HG02678 (cell line): ENCODE data around the gene IL6ST.
"Not testable (repeated sequence)": the region's sequence is repeated elsewhere in the genome, so short reads cannot be mapped to it uniquely, and the experiment has no call there.

Source experiments
- ATAC-seq: cut with Tn5 transposase; IDR thresholded peaks from one replicate; pipeline ENCODE4 v1.9.1; 2021; ENCODE audit warnings: mild to moderate bottlenecking, moderate library complexity; ENCODE audit not compliant: unreplicated experiment

Gene IL6ST

GRCh38 chr5:56006094-56006493 is 11.3 kb upstream of the IL6ST start:
- peak; percentile 62 for ATAC-seq

GRCh38 chr5:56004874-56005273 is 10.1 kb upstream of the IL6ST start:
- ATAC-seq: no peak

- no peak for ATAC-seq
Observed at GRCh38 chr5:56003679-56004078, 8.9 kb upstream of the IL6ST start.

GRCh38 chr5:56003179-56003578 is 8.4 kb upstream of the IL6ST start:
- no peak for ATAC-seq

GRCh38 chr5:56002303-56002702 is 7.5 kb upstream of the IL6ST start:
- ATAC-seq: no peak

- not testable (repeated sequence) for ATAC-seq
Observed at GRCh38 chr5:56000221-56000620, 5.5 kb upstream of the IL6ST start.

GRCh38 chr5:55998966-55999365 is 4.2 kb upstream of the IL6ST start:
- ATAC-seq: no peak

GRCh38 chr5:55997742-55998351 is 3.1 kb upstream of the IL6ST start:
- no peak for ATAC-seq

- peak; percentile 96 for ATAC-seq
Observed at GRCh38 chr5:55994998-55995914, 493 bp upstream of the IL6ST start.

- ATAC-seq: no peak
Observed at GRCh38 chr5:55993731-55994494, 850 bp downstream of the IL6ST start.

GRCh38 chr5:55993013-55993412 is 1.8 kb downstream of the IL6ST start:
- ATAC-seq: no peak

GRCh38 chr5:55991768-55992486 is 2.8 kb downstream of the IL6ST start:
- ATAC-seq: no peak

- ATAC-seq: not testable (repeated sequence)
Observed at GRCh38 chr5:55990895-55991294, 3.9 kb downstream of the IL6ST start.

- ATAC-seq: no peak
Observed at GRCh38 chr5:55989860-55990259, 4.9 kb downstream of the IL6ST start.

GRCh38 chr5:55988979-55989638 is 5.7 kb downstream of the IL6ST start:
- no peak for ATAC-seq

GRCh38 chr5:55988428-55988827 is 6.3 kb downstream of the IL6ST start:
- not testable (repeated sequence) for ATAC-seq

GRCh38 chr5:55986931-55987330 is 7.8 kb downstream of the IL6ST start:
- ATAC-seq: no peak

- no peak for ATAC-seq
Observed at GRCh38 chr5:55985181-55985580, 9.6 kb downstream of the IL6ST start.

GRCh38 chr5:55983986-55984385 is 10.8 kb downstream of the IL6ST start:
- ATAC-seq: no peak

GRCh38 chr5:55982957-55983381 is 11.8 kb downstream of the IL6ST start:
- ATAC-seq: no peak
